ENCODE results near the gene ATXN8OS.
"Not testable (repeated sequence)": the region's sequence is repeated elsewhere in the genome, so short reads cannot be mapped to it uniquely, and the experiment has no call there.

Gene ATXN8OS

GRCh38 chr13:70107498-70108281, at the start of gene ATXN8OS:
Gene ATXN8OS, plus strand, starts transcription at chr13:70107826.
- DNase-seq (ENCODE audit: low read depth), result no peak

GRCh38 chr13:70080012-70080411, 27.6 kb upstream of the ATXN8OS start:
- DNase-seq (ENCODE audit: low read depth), result no peak

GRCh38 chr13:70087247-70087646, 20.4 kb upstream of the ATXN8OS start:
- DNase-seq (ENCODE audit: low read depth), result no peak

DNA sequence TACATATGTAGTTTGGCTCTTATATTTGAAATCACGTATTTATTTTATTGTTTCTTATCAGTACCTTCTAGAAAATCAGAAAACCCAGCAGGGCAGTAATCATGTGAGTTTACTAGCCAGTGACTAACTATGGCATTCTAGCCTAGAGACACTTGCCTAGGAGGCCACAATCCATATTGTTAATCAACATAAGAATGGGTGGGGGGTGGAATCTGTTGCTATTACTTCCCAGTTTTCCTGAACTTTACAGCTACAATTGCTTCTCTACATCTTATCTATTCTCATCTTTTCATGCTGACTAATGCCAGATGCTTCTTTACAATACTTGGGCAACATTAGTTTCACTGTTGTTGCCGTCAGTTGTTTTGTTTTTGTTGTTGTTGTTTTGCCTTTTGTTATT, 18.7 kb upstream of the ATXN8OS start:
- no peak for DNase-seq (ENCODE audit: low read depth)

DNA sequence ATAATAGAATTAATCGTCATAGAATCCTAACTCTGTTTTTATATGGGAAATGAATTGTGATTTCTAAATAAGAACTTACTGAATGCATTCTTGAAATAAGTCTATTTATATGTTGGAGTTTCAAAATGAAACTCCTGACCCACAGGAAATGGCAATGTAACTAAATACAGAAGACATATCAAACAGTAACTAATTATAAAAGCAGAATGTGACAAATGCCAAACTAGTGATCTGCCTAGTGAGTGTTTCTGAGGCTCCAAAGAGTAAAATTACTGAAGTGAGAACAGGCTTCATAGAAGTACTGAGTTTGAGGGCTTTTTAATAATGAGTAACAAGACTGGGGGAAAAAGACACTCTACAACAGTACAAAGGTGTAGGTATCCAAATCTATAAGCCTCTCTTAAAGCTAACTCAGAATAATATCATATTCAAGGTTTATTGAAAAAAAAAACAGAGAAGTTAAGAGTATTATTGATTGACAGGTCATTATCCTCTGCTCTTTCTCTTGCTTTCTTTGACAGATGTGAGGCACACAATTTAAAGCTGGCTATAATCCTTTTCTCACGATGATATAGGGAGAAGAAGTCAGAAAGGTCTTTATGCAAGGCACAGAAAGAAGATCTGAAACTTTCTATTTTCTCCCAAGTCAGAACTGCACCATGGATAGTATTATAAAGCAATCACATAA, 17.4 kb upstream of the ATXN8OS start:
- DNase-seq (ENCODE audit: low read depth), result no peak

DNA sequence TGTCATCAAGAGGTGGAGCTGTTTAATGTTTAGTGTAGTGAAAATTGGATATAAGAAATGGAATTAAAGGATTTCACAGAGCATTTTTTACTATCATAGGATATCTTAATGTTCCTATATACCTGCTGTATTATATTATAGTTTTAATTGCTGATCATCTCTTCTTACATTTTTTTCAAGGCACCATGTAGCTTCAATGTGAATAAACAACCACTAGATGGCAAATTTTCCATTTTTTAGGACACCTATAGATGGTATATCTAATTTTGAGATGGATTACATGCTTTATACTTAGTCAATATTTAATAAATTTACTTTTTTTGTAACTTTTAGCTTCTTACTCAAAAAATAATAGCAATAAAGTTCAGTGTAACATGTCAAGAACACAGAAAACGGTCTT, 9.0 kb upstream of the ATXN8OS start:
- DNase-seq (ENCODE audit: low read depth), result no peak

DNA sequence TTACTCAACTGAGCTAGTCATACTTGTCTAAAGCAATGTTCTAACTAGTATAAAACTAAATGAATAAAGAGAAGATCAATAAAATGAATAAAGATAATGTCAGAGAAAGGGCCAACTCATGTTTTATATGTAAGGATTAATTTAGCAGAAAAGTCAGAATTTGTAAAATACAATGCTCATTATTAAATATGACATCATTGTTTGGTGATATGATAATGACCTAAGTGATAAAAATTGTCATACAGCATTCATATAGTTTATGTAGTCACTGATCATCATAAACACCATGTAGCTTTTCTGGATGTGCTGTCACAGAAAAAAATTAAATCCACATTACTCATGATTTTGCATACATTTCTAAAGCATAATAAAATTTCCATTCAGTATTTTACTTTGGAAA, 3.1 kb upstream of the ATXN8OS start:
- no peak for DNase-seq (ENCODE audit: low read depth)

GRCh38 chr13:70107125-70107497, 515 bp upstream of the ATXN8OS start:
- no peak for DNase-seq (ENCODE audit: low read depth)

DNA sequence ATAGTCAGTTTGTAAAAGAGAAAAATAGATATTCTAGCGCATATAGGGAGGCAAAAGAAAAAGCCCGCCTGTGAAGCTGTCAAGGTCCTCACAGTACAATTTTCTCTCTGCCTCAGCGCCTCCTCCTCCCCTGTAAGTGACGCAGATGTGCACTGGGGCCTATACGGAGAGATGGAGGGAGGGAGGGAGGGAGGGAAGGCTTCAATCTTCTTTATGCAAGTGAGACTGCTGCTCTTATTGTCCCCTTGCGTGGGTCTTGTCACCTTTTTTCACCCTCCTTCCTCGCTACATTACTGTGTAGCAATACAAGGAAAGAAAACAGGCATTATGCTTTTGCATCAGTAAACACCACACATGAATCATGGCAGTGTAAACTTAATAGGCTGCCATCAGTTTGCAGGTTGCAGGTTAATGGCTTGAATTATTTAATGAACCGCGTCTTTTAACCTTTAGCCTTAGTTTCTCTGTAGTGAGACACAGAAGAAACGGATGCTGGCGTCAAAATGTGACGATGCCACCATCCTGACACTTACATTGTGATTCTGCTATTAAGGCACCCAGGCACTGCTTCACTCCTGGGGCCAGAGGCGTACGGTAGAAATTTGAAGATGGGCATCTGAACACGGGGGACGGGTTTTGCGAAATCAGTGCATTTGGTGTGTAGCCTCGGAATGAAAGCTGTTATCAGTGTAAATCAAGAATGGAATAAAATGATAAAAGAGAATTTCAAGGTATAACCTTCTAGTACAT, 905 bp downstream of the ATXN8OS start, which contains the start of gene KLHL1:
Gene KLHL1, minus strand, starts transcription at position 97 of the 750 bp plus-strand sequence. CDS start 753 bp downstream, outside the sequence.
- no peak for DNase-seq (ENCODE audit: low read depth)

GRCh38 chr13:70117338-70117905, 9.8 kb downstream of the ATXN8OS start:
- DNase-seq (ENCODE audit: low read depth), result no peak

GRCh38 chr13:70125693-70126092, 18.1 kb downstream of the ATXN8OS start:
- DNase-seq (ENCODE audit: low read depth), result no peak

DNA sequence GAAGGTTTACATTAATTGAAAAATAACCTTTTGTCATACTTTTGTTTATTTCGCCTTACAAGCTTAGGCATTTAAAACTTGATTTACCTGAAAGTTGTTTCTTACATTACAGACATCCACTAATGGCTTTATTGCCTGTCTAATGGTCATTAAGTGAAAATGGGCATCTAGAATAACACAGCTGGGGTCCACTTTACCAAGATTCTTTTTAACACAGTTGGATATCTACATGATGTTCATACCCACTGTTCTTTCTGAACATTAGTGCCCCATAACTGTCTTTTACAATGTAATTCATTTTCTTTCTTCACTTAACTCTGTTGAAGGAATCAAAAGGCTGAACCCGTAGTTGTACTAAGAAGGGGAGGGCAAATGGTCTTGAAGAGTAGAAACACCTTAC, 20.5 kb downstream of the ATXN8OS start:
- DNase-seq (ENCODE audit: low read depth), result no peak

- DNase-seq (ENCODE audit: low read depth), result not testable (repeated sequence)
These were observed 35.0 kb downstream of the ATXN8OS start for GRCh38 chr13:70142658-70143057.

GRCh38 chr13:70162141-70162540, 54.5 kb downstream of the ATXN8OS start:
- DNase-seq (ENCODE audit: low read depth), result no peak

DNA sequence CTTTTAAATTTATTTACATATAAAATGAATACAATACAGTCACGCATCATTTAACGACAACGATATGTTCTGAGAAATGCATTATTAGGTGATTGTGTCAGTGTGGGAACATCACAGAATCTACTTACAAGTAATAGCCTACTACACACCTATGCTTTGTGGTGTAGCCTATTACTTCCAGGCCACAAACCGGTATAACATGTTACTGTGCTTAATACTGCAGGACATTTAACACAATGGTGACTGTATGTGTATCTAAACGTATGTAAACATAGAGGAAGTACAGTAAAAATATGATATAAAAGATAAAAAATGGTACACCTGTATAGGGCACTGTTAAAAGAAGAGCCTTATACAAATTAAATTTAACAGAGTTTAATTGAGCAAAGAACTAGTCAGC, 63.1 kb downstream of the ATXN8OS start:
- DNase-seq (ENCODE audit: low read depth), result no peak

- DNase-seq (ENCODE audit: low read depth), result no peak
These were observed 63.5 kb downstream of the ATXN8OS start for GRCh38 chr13:70171151-70171550.

- no peak for DNase-seq (ENCODE audit: low read depth)
These were observed 65.4 kb downstream of the ATXN8OS start for GRCh38 chr13:70172946-70173597.

DNA sequence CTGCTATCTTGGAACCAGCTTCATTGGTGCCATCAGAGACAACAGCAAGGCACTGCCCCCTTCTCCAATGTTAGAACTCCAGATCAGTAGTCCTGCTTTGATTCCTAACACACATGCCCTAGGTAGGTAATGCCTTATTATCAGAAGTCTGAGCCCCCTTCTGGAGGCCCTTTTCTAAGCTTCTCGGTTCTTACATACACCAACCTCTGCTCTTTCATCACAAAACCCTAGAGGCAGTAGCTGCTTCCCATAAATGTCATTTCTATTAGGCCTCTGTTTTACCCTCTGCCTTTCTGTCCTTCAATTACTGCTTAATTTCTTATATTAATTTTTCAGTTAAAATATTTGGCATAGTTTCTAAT, 66.0 kb downstream of the ATXN8OS start:
- no peak for DNase-seq (ENCODE audit: low read depth)

DNA sequence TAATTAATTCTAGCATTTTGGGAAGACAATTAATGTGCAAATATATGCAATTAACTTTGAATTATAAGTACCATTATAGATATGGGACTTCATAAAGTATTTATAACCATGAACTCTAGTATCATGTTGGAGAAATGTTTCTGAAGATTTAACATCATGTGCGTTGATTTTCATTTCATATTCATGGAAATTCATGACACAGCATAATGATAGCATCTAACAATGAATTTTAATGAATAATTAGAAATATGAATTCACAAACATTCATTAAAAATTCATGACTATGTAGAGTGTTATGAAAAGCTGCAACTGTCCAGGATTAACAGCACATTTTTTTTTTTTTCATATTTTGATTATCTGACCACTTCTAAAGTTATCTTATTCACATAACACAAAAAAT, 70.7 kb downstream of the ATXN8OS start:
- DNase-seq (ENCODE audit: low read depth), result no peak

Data from activated T-cell treated with anti-CD3 and anti-CD28 coated beads for 48 hours (primary cell).